GM20431 (cell line): Measurements from ENCODE around the gene ZBTB4.
"Not testable (repeated sequence)": the region's sequence is repeated elsewhere in the genome, so short reads cannot be mapped to it uniquely, and the experiment has no call there.

Experiments
- in situ Hi-C: fragments of 300-500 bp; cut with MseI, MboI; formaldehyde crosslinking; loops from one replicate; pipeline ENCODE4 v1.15.0; 2020; ENCODE audit warnings: low sequenced_read_pairs; ENCODE audit not compliant: unreplicated experiment

ZBTB4 gene

GRCh38 chr17:7475764-7476422 lies 3.5 kb downstream of the ZBTB4 start:
- in situ Hi-C loops, result no loop called here

GRCh38 chr17:7474767-7475166 lies 4.7 kb downstream of the ZBTB4 start:
- in situ Hi-C loops, result not testable (repeated sequence)

GRCh38 chr17:7471729-7472128 lies 7.7 kb downstream of the ZBTB4 start:
- in situ Hi-C loops, result no loop called here

- in situ Hi-C loops, result not testable (repeated sequence)
Observed at GRCh38 chr17:7470457-7470973, 8.9 kb downstream of the ZBTB4 start.

- in situ Hi-C loops, result not testable (repeated sequence)
Observed at GRCh38 chr17:7469843-7470242, 9.6 kb downstream of the ZBTB4 start.

- in situ Hi-C loops, result no loop called here
Observed at GRCh38 chr17:7468804-7469389, 10.5 kb downstream of the ZBTB4 start.

- in situ Hi-C loops, result no loop called here
Observed at GRCh38 chr17:7468290-7468689, 11.1 kb downstream of the ZBTB4 start.

GRCh38 chr17:7467498-7467897 lies 11.9 kb downstream of the ZBTB4 start:
- in situ Hi-C loops, result no loop called here

GRCh38 chr17:7466639-7467341 lies 12.6 kb downstream of the ZBTB4 start:
- in situ Hi-C loops, result no loop called here

- in situ Hi-C loops, result no loop called here
Observed at GRCh38 chr17:7466318-7466638, 13.2 kb downstream of the ZBTB4 start.

GRCh38 chr17:7465597-7466275 lies 13.7 kb downstream of the ZBTB4 start:
- in situ Hi-C loops, result no loop called here

GRCh38 chr17:7464081-7464480 lies 15.3 kb downstream of the ZBTB4 start:
- in situ Hi-C loops, result no loop called here

- in situ Hi-C loops, result no loop called here
Observed at GRCh38 chr17:7463372-7463846, 16.0 kb downstream of the ZBTB4 start.

GRCh38 chr17:7462474-7463371 lies 16.7 kb downstream of the ZBTB4 start:
- in situ Hi-C loops, result no loop called here

GRCh38 chr17:7460850-7461660 lies 18.4 kb downstream of the ZBTB4 start:
- in situ Hi-C loops, result no loop called here

GRCh38 chr17:7459961-7460545 lies 19.4 kb downstream of the ZBTB4 start:
- in situ Hi-C loops, result no loop called here

GRCh38 chr17:7448461-7448860 lies 31.0 kb downstream of the ZBTB4 start:
- in situ Hi-C loops, result no loop called here

GRCh38 chr17:7445619-7445968 lies 33.8 kb downstream of the ZBTB4 start:
- in situ Hi-C loops, result no loop called here
